Right atrium auricular region (tissue), 2 donors: ENCODE results near the gene NEBL. TPM values are rescaled to one million over a fixed set of nuclear protein-coding genes. Genes with fewer than 3 reads are reported as not detected.

Experiments used
- DNase-seq: peaks from one replicate; pipeline ENCODE4 v3.0.0-alpha.2; 2019; ENCODE audit warnings: low spot score
- H3K27ac ChIP-seq, 2 donors: fragments of 200-600 bp; sonication (generic); 1 replicate in 1 of 2; 2 replicates in 1 of 2; pipeline ENCODE4 v1.5.1; 2016 to 2019
- H3K27me3 ChIP-seq, 2 donors: fragments of 200-600 bp; sonication (generic); one replicate each; pipeline versions ENCODE4 v1.5.1 to v1.6.0; 2017 to 2019
- H3K36me3 ChIP-seq: fragments of 200-600 bp; sonication (generic); one replicate; pipeline ENCODE4 v1.5.1; 2016
- H3K4me1 ChIP-seq, 2 donors: fragments of 200-600 bp; sonication (generic); one replicate each; pipeline versions ENCODE4 v1.5.1 to v1.6.0; 2017 to 2019
- H3K4me3 ChIP-seq, 2 donors: fragments of 200-600 bp; sonication (generic); 1 replicate in 1 of 2; 2 replicates in 1 of 2; pipeline ENCODE4 v1.5.1; 2017 to 2019; ENCODE audit warnings: mild to moderate bottlenecking in 1 of 2, moderate library complexity in 1 of 2
- H3K9me3 ChIP-seq, 2 donors: fragments of 200-600 bp; sonication (generic); one replicate each; pipeline ENCODE4 v1.5.1; 2019
- CTCF ChIP-seq, 2 donors: fragments of 200-600 bp; sonication (generic); IDR thresholded peaks; one replicate each; pipeline ENCODE4 v1.5.1; 2019; ENCODE audit warnings: antibody characterized with exemption in 2 of 2
- total RNA-seq, 2 donors: library from RNA; depleted of rRNA; stranded (reverse); fragments of >200 nt; gene quantifications; one replicate each; pipeline ENCODE4 v1.1.0, GENCODE V29; 2016

Gene NEBL
- total RNA-seq, 2 donors from 2014 or later, result 304 to 550 TPM

DNA sequence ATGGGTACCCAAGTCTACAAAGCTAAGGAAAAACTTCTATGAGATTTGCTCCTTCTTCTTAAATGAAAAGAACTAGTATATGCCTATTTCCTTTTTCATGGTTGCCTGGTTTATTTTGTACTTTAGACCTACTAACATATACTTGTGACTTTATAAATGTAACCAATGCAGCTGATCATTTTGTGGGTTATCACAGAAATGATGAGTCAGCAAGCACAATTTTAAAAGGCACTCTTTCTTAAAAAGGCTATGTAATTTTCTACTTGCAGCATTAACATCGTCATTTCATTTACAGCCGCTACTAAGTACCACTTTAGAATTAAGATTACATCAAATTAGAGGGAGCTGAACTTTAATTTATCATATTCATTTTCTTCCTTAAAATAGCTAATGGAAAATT is 13.6 kb downstream of the NEBL start:
- no peak for DNase-seq
- peak overlapping the region in 1 of 2 donors; percentile 77 for H3K27ac ChIP-seq

DNA sequence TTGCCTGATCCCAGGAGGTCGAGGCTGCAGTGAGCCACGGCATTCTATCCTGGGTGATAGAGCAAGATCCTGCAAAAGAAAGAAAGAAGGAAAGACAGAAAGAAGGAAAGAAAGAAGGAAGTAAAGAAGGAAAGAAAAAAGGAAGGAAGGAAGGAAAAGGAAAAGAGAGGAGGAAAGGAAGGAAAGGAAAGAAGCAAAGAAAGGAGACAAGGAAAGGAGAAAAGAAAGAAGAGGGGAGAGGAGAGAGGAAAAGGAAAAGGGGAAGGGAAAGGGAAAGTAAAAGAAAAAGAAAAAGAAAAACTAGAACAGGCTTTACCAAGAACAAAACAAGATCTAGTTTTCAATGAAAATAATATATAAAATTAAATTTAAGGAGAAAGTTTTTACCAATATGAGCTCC is 15.0 kb downstream of the NEBL start:
- peaks cover 58% of the 10 kb centered on the region for H3K36me3 ChIP-seq
- DNase-seq, result no peak
- H3K27ac ChIP-seq, result no peak overlapping the region

More for the DNA sequence above, 13.6 kb downstream of the NEBL start:
- H3K4me1 ChIP-seq, result peaks cover 0 to 10% of the 10 kb centered on the region in 2 donors
- no peak overlapping the region for H3K4me3 ChIP-seq
- peaks cover 56% of the 10 kb centered on the region for H3K36me3 ChIP-seq
- no peak for TF ChIP-seq CTCF (IDR thresholded peaks at IDR 0.05)
- H3K27me3 ChIP-seq, result no peaks in the 10 kb centered on the region
- no peaks in the 10 kb centered on the region for H3K9me3 ChIP-seq

DNA sequence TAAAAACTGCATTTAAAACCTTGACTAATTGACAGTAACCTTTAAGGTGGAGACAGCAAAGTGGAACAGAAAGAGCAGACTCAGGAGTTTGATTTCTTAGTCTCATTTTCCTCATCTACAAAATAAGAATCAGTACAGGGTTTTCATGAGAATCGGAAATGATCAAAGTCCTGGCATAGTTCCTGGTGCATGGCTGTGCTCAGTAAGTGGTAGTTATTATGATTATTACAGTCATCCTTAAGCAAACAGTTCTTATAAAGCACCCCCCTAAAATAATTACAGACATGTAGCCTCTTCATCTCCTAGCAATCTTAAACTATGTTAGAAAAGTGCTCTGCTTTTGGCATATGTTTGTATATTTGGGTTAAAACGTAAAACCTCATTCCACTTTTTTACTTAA is 18.0 kb downstream of the NEBL start:
- no peak overlapping the region for H3K4me3 ChIP-seq
- no peak for TF ChIP-seq CTCF (IDR thresholded peaks at IDR 0.05)
- H3K36me3 ChIP-seq, result peaks cover 67% of the 10 kb centered on the region
- H3K27ac ChIP-seq, result no peak overlapping the region
- no peak for DNase-seq
- H3K27me3 ChIP-seq, result no peaks in the 10 kb centered on the region
- peaks cover 0 to 10% of the 10 kb centered on the region in 2 donors for H3K4me1 ChIP-seq
- H3K9me3 ChIP-seq, result no peaks in the 10 kb centered on the region

More for the DNA sequence above, 15.0 kb downstream of the NEBL start:
- H3K4me3 ChIP-seq, result no peak overlapping the region
- no peaks in the 10 kb centered on the region for H3K9me3 ChIP-seq
- H3K27me3 ChIP-seq, result no peaks in the 10 kb centered on the region
- no peak for TF ChIP-seq CTCF (IDR thresholded peaks at IDR 0.05)
- peaks cover 0 to 10% of the 10 kb centered on the region in 2 donors for H3K4me1 ChIP-seq

DNA sequence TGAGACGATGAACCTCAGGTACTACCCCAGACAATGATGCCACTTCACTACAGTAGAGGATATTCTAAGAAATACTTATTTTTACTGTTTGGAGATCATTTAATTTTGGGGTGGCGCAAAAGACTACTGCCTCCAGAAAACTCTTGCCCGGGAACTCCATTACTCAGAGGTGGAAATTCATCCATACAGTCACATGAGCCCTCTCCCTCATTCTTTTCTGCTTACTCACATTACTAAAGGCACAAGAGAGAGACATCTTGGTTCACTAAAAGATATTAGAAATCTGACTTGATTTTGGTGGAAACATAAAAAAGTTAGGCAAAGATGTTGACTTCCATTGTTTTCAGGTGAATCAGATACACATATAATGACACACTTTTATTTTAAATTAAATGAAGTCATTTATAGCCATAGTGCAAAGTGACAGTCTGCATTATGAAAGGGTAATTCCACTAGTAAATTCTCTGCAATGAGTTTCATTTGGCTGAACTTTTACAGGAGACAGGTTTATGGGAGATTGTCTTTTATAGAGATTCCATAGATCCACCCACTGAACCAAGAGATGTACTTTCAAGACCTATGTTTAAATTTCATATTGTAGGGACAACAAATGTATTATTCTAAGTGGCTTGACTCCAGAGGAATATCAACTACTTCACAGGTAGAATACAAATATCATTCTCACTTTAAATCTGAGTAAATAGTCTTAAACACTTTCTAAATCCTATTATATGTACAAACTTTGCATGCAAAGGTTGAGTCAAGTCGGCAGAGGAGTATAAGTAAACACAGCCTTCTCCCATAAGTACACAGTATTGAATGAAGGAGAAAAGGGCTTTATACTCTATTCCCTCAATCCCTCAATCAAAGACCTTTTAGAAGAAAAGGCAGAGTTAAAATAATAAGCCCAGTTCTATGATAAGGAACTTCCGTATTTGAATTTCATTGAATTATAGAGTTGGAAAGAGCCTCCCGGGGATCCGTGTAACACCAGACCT is 18.8 kb downstream of the NEBL start:
- Histone ChIP-seq H3K4me3 (no peak overlapping the region), H3K36me3 (peaks cover 67% of the 10 kb centered on the region), H3K4me1 (peaks cover 0 to 10% of the 10 kb centered on the region in 2 donors), H3K27me3 (no peaks in the 10 kb centered on the region), H3K27ac (peak overlapping the region in 1 of 2 donors; percentile 31), H3K9me3 (no peaks in the 10 kb centered on the region)
- TF ChIP-seq CTCF (IDR thresholded peaks at IDR 0.05), result no peak
- DNase-seq, result no peak

DNA sequence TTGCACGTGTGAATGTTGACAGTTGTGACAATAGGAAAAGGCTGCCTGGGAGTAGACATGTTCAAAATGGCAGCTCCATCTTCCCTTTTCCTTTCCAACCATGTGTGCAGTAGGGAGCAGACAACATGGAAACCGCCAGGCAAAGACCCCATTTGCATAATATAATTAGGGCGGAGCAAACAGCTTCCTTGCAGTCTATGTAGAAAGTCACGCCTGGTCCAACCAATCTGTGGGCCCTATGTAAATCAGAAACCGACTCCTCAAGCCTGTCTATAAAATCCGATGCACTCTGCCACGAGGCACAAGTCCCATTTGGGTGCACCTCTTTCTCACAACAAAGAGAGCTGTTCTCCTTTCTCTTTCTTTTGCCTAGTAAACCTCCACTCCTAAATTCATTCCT is 19.6 kb downstream of the NEBL start:
- H3K4me3 ChIP-seq, result no peak overlapping the region
- no peaks in the 10 kb centered on the region for H3K9me3 ChIP-seq
- no peak for TF ChIP-seq CTCF (IDR thresholded peaks at IDR 0.05)
- peak overlapping the region in 1 of 2 donors; percentile 31 for H3K27ac ChIP-seq
- no peaks in the 10 kb centered on the region for H3K27me3 ChIP-seq
- H3K36me3 ChIP-seq, result peaks cover 60% of the 10 kb centered on the region
- peaks cover 0 to 15% of the 10 kb centered on the region in 2 donors for H3K4me1 ChIP-seq
- DNase-seq, result no peak
